H7 (cell line): ENCODE measurements around the gene GTPBP4. TPM values are rescaled to one million over a fixed set of nuclear protein-coding genes. Genes with fewer than 3 reads are reported as not detected.

Experiments
- DNase-seq: peaks from one replicate; pipeline ENCODE4 v3.0.0; 2012
- H3K27me3 ChIP-seq: 2 replicates; pipeline ENCODE4 v1.6.0; 2011; ENCODE audit warnings: mild to moderate bottlenecking, low read length; ENCODE audit not compliant: control insufficient read depth, insufficient read depth
- H3K36me3 ChIP-seq: replicated peaks from 2 replicates; pipeline ENCODE4 v1.5.1; 2011; ENCODE audit warnings: low read length; ENCODE audit not compliant: control insufficient read depth, insufficient read depth
- H3K4me3 ChIP-seq: 2 replicates; pipeline ENCODE4 v1.5.1; 2011; ENCODE audit warnings: low read depth, mild to moderate bottlenecking, control low read depth, low read length, moderate library complexity; ENCODE audit not compliant: insufficient read depth
- total RNA-seq: library from RNA; depleted of rRNA; stranded (reverse); fragments of >200 nt; shearing (Covaris generic); gene quantifications from 2 replicates; pipeline ENCODE4 v1.2.3, GENCODE V29; 2014

Gene GTPBP4
- total RNA-seq, 1 experiment from 2014 or later, result 40.8 TPM

DNA sequence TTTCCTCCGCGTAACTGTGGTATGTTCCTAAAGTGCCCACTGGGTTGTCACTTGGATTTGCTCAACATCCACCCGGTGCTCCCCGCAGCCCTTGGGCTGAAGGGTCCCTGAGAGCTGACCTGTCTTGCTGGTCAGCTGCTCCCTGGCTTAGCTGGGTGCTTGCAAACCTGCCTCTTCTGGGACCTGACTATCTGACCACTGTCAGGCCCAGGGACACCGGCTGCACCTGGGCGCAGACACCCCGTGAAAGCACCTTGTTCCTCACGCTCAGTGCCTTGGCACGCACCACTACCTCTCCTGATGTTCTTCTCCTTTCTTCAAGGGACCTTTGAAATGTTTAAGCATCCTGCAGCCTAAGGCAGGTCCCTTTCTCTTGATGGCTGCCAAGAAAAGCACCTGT lies 30.1 kb upstream of the GTPBP4 start:
- Histone ChIP-seq H3K27me3 (no peaks in the 10 kb centered on the region), H3K4me3 (no peak overlapping the region), H3K36me3 (no peaks in the 10 kb centered on the region)
- DNase-seq, result peak; percentile 40

DNA sequence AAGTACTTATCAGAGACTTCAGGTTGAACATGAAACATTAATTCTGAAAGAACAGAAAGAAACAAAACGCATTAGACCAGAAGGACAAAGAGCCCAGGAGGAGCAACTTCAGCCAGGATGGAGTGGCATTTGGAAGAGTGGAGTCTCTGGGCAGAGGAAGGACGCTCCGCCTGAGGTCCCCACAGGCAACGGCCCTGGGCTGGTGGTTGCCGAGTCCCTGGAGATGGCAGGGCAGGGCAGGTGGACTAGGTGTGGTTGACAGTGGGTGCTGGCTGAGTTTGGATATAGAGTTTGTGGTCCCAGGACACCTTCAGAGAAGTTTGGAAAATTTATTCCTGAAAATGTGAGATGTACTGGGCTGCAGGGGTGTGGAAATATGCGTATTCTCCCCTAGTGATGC lies 29.4 kb upstream of the GTPBP4 start:
- Histone ChIP-seq H3K4me3 (no peak overlapping the region), H3K27me3 (no peaks in the 10 kb centered on the region), H3K36me3 (no peaks in the 10 kb centered on the region)

GRCh38 chr10:962342-962741 lies 25.9 kb upstream of the GTPBP4 start:
- H3K4me3 ChIP-seq, result no peak overlapping the region
- no peaks in the 10 kb centered on the region for H3K27me3 ChIP-seq
- H3K36me3 ChIP-seq, result no peaks in the 10 kb centered on the region
- no peak for DNase-seq

More for the DNA sequence above, 29.4 kb upstream of the GTPBP4 start:
- no peak for DNase-seq

GRCh38 chr10:963186-963585 lies 25.0 kb upstream of the GTPBP4 start:
- DNase-seq, result peak; percentile 14
- Histone ChIP-seq H3K27me3 (no peaks in the 10 kb centered on the region), H3K36me3 (no peaks in the 10 kb centered on the region), H3K4me3 (no peak overlapping the region)

DNA sequence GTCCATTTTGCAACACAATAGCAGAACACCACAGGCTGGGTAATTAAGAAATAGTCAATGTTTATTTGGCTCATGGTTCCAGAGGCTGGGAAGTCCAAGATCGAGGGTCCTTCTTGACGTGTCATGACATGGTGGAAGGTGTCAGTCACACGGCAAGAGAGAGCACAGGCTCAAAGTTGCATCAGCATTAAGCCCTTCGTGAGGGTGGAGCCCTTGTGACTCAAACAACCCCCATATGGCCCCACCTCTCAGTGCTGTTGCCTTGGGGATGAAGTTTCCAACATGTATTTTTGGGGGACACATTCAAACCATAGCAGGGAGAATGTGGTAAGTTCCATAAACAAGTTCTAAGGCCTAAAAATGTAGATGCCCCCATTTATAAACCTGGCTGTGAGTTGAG lies 24.6 kb upstream of the GTPBP4 start:
- no peaks in the 10 kb centered on the region for H3K27me3 ChIP-seq
- no peaks in the 10 kb centered on the region for H3K36me3 ChIP-seq
- H3K4me3 ChIP-seq, result no peak overlapping the region
- DNase-seq, result no peak

- DNase-seq, result peak; percentile 27
- no peak overlapping the region for H3K4me3 ChIP-seq
- no peaks in the 10 kb centered on the region for H3K36me3 ChIP-seq
- H3K27me3 ChIP-seq, result no peaks in the 10 kb centered on the region
These were observed 23.8 kb upstream of the GTPBP4 start for GRCh38 chr10:964321-964987.

DNA sequence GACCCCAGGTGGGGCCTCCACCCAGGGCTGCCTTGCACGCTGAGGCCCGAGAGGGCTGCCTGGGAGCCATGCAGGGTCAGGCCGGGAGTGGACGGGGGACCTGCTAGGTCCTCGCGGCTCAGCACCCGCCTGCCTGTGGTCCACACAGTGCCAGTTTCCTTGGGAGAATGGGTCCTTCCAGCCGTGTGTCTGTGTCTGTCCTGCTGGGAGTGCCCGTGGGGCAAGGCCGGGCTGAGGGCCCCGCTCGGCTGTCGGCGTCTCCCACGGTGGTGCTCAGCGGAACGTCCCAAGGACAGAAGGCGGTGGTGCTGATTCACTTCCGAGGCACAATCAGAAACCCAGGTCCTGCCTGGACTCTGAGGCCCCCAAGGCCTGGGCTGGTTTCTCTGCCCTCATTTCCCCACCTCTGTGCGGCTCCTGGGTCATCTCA lies 23.2 kb upstream of the GTPBP4 start:
- Histone ChIP-seq H3K36me3 (no peaks in the 10 kb centered on the region), H3K4me3 (no peak overlapping the region), H3K27me3 (no peaks in the 10 kb centered on the region)
- peak; percentile 33 for DNase-seq

DNA sequence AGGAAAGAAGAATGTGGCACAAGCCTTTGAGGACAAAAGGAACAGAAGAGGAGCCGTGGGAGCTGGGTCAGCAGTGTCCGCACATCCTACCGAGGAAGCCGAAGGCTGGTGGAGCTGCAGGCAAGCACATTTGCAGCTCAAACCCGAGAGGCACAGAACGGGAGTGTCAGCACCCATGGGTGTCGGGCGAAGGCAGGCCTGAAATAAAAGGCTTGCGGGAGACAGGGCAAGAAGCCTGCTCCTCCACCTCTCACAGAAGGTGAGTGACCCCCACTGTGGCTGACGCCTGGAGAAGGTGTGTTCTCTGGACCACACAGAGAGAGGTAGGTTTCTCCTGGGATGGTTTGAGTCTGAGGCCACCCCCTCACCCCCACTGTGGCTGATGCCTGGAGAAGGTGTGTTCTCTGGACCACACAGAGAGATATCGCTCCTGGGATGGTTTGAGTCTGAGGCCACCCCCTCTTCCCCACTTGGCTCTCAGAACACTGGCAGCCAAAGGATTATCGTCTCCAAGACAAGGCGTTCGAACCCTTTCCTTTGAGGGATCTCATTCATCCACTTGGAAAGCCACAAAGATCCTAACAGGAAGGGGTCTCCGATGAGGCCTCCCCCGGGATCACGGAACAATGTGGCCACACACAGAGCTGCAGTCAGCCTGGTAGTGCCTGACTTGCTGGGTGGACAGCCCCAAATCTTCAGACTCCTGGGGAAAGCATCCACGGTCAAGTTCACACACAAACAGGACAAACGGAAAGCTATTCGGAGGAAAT lies 21.6 kb upstream of the GTPBP4 start:
- DNase-seq, result peak; percentile 42
- no peak overlapping the region for H3K4me3 ChIP-seq
- H3K36me3 ChIP-seq, result no peaks in the 10 kb centered on the region
- no peaks in the 10 kb centered on the region for H3K27me3 ChIP-seq

GRCh38 chr10:968546-969199 lies 19.6 kb upstream of the GTPBP4 start:
- H3K27me3 ChIP-seq, result no peaks in the 10 kb centered on the region
- DNase-seq, result peak; percentile 16
- no peak overlapping the region for H3K4me3 ChIP-seq
- no peaks in the 10 kb centered on the region for H3K36me3 ChIP-seq

GRCh38 chr10:969473-970150 lies 18.6 kb upstream of the GTPBP4 start:
- peak; percentile 41 for DNase-seq
- Histone ChIP-seq H3K4me3 (no peak overlapping the region), H3K36me3 (no peaks in the 10 kb centered on the region), H3K27me3 (no peaks in the 10 kb centered on the region)

DNA sequence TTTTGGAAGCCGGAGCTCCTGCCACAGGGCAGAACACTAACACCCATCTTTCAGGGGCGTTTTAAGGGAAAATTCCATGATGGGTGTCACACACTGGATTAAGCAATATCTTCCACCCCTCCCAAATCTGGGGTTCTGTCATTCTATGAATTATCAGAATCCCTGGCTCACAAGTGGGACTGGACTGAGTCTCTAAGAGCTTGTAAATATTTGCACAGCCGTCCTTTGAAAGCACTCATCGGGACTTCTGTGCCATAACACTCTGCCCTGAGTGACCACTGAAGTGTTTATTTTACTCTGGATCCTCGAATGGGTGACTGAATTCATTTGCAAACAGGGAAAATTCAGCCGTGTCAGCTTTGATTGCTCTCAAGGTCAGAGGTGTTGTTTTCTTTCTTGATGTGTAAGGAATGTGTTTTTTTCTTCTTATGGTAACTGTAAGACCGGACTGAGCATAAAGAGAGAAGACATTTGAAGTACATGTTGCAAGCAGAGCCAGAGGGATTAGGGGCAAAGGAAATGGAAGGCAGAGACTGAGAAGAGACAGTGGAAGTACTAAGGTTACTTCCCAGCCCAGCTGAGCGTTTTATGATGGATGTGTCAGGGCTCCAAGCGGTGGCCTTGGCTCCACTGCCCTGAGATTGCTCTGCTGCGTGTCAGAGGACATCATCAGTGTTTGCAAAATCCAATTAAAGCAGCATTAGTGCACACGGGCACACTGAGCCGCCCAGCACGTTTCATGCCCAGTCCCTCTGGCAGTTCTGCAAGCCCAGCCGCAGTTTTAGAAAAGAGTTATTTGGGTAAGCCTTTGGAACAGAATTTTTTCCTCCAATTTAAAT lies 17.7 kb upstream of the GTPBP4 start:
- H3K27me3 ChIP-seq, result no peaks in the 10 kb centered on the region
- H3K4me3 ChIP-seq, result no peak overlapping the region
- no peaks in the 10 kb centered on the region for H3K36me3 ChIP-seq
- no peak for DNase-seq

GRCh38 chr10:971150-971542 lies 17.1 kb upstream of the GTPBP4 start:
- no peak for DNase-seq
- Histone ChIP-seq H3K36me3 (no peaks in the 10 kb centered on the region), H3K4me3 (no peak overlapping the region), H3K27me3 (no peaks in the 10 kb centered on the region)

- no peak for DNase-seq
- no peaks in the 10 kb centered on the region for H3K27me3 ChIP-seq
- H3K4me3 ChIP-seq, result no peak overlapping the region
- no peaks in the 10 kb centered on the region for H3K36me3 ChIP-seq
These were observed 16.6 kb upstream of the GTPBP4 start for GRCh38 chr10:971613-972012.

DNA sequence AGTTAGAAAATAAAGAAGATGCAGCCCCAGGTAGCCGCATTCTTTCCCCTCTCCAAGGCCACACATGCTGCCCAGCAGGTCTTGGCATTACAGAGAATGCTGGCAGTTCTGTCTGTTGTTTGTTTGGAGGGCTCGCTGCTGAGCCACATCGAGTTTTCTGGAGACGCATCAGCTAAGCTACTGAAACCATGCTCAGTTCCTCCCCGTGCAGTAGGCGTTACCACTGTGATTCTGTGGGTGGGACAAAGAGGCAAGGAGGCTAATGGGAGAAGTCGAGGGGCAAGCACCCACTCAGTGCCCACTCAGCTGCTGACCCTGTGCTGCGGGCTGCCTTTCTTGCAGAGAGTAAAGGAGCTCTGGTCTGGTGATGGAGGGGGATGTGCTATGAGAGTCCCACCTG lies 15.5 kb upstream of the GTPBP4 start:
- Histone ChIP-seq H3K36me3 (no peaks in the 10 kb centered on the region), H3K4me3 (no peak overlapping the region), H3K27me3 (no peaks in the 10 kb centered on the region)
- DNase-seq, result no peak
